ENCODE measurements around the gene STPG2.

- TF ChIP-seq POLR2A (IDR thresholded peaks at IDR 0.05; ENCODE audit: low read length) (no peak), GATA1 (IDR thresholded peaks at IDR 0.05; ENCODE audit: low read depth, low read length) (no peak)
Observed at GRCh38 chr4:97752599-97752998, 390.7 kb downstream of the STPG2 start.

Data from erythroblast (primary cell).